CD4-positive, alpha-beta T cell (primary cell): ENCODE data around the gene HNRNPL. TPM values are rescaled to one million over a fixed set of nuclear protein-coding genes. Genes with fewer than 3 reads are reported as not detected.
A peak's percentile ranks its signal among the peaks of the same experiment; 100 is the strongest.

Source experiments
- ATAC-seq: fragments of 200-7000 bp; cut with Tn5 transposase; one replicate; pipeline ENCODE4 v1.10.0; 2022; ENCODE audit warnings: mild to moderate bottlenecking; ENCODE audit not compliant: poor library complexity
- CTCF ChIA-PET: fragments of 350-600 bp; sonication (Branson Sonifier 250); formaldehyde crosslinking; loops from one replicate; lab custom pipeline; 2021; ENCODE audit warnings: antibody characterized with exemption, inconsistent platforms; lab: Charles Lee
- POLR2A ChIA-PET: fragments of 350-600 bp; sonication (Branson Sonifier 250); formaldehyde crosslinking; loops from one replicate; lab custom pipeline; 2021; ENCODE audit warnings: antibody characterized with exemption, inconsistent platforms; lab: Charles Lee
- DNase-seq, 14 experiments: peaks; one replicate each; pipeline ENCODE4 v3.0.0-alpha.2; 2013 to 2020; ENCODE audit warnings: mixed read lengths in 2 of 14
- H3K27ac ChIP-seq, 2 donors: one replicate each; pipeline versions ENCODE4 v1.5.1 to v1.7.0; 2013; ENCODE audit warnings: low read length in 2 of 2, low read depth in 1 of 2, mild to moderate bottlenecking in 1 of 2
- H3K27me3 ChIP-seq, 2 experiments: 1 replicate in 1 of 2; 2 replicates in 1 of 2; pipeline versions ENCODE4 v1.6.1 to v1.7.0; 2013; ENCODE audit warnings: low read length in 2 of 2, control low read depth in 1 of 2, mild to moderate bottlenecking in 1 of 2, moderate library complexity in 1 of 2; ENCODE audit not compliant: insufficient read depth in 2 of 2, control insufficient read depth in 1 of 2
- H3K36me3 ChIP-seq: one replicate; pipeline ENCODE4 v1.6.1; 2013; ENCODE audit warnings: low read length, control low read depth; ENCODE audit not compliant: insufficient read depth
- H3K4me1 ChIP-seq: one replicate; pipeline ENCODE4 v1.6.1; 2013; ENCODE audit warnings: low read length, control low read depth; ENCODE audit not compliant: insufficient read depth
- H3K4me3 ChIP-seq: one replicate; pipeline ENCODE4 v1.5.1; 2013; ENCODE audit warnings: mild to moderate bottlenecking, low read length, moderate library complexity
- H3K9me3 ChIP-seq, 2 experiments: 1 replicate in 1 of 2; 2 replicates in 1 of 2; pipeline versions ENCODE4 v1.6.1 to v1.7.0; 2013; ENCODE audit warnings: low read length in 2 of 2, mild to moderate bottlenecking in 2 of 2, control low read depth in 1 of 2, moderate library complexity in 1 of 2; ENCODE audit not compliant: control insufficient read depth in 1 of 2, insufficient read depth in 1 of 2
- H3K27ac Mint-ChIP-seq: one replicate; pipeline ENCODE4 v1.8.0; 2020; ENCODE audit warnings: mixed read lengths
- H3K27me3 Mint-ChIP-seq: one replicate; pipeline ENCODE4 v1.8.0; 2021; ENCODE audit warnings: mixed read lengths
- H3K36me3 Mint-ChIP-seq: one replicate; pipeline ENCODE4 v1.8.0; 2021; ENCODE audit warnings: low read depth, mixed read lengths
- H3K4me1 Mint-ChIP-seq: one replicate; pipeline ENCODE4 v1.8.0; 2021; ENCODE audit warnings: low read depth, mixed read lengths
- H3K4me3 Mint-ChIP-seq: one replicate; pipeline ENCODE4 v1.8.0; 2020; ENCODE audit warnings: mild to moderate bottlenecking, mixed read lengths
- H3K9me3 Mint-ChIP-seq: one replicate; pipeline ENCODE4 v1.8.0; 2020; ENCODE audit warnings: mixed read lengths
- CTCF ChIP-seq: fragments of 200-600 bp; IDR thresholded peaks from one replicate; pipeline ENCODE4 v1.8.0; 2022; ENCODE audit warnings: antibody characterized with exemption, mild to moderate bottlenecking
- intact Hi-C, 2 experiments: fragments of 100-400 bp; cut with DNase I in 1 of 2; cut with micrococcal nuclease in 1 of 2; formaldehyde crosslinking; loops; one replicate each; pipeline versions ENCODE4 v1.15.1 to v1.9.0; 2023 to 2025; cut with DNase I, micrococcal nuclease
- polyA plus RNA-seq, 2 donors: library from polyadenylated mRNA; unstranded; fragments of 120-200 nt; gene quantifications; one replicate each; pipeline ENCODE4 v1.2.1, GENCODE V29; 2013
- total RNA-seq, 174 experiments: library from RNA in 2 of 174; stranded (reverse) in 2 of 174; gene quantifications; one replicate each; pipeline ENCODE4 v1.2.3 and lab custom pipeline; 2021 to 2026

HNRNPL gene
- total RNA-seq (100 to 1,000 TPM; 535 to 565 TPM), total RNA-seq (lab: John Stamatoyannopoulos, UW) (153 to 418 (median 233) reads per million in 172 experiments)
- polyA plus RNA-seq (2013, experiment 1 of 2): 208 TPM
- polyA plus RNA-seq (2013, experiment 2 of 2): 289 TPM

GRCh38 chr19:38849860-38850435 is at the start of gene HNRNPL:
Gene HNRNPL, minus strand, starts transcription at chr19:38849986. Its CDS starts 20 bp downstream, at chr19:38849966.
- H3K27me3 ChIP-seq: no peaks in the 10 kb centered on the region
- intact Hi-C loops: loop anchor here (1.0 to 10.0 kb wide), 6 partner anchors 8 to 115 kb away; partner anchors contain the start of genes ECH1 (in 2 of the 2), MRPS12 (in 1 of the 2), NFKBIB (in 1 of the 2) and SARS2 (in 1 of the 2)
- no peaks in the 10 kb centered on the region for H3K27me3 Mint-ChIP-seq
- TF ChIP-seq CTCF: peak; percentile 16
- ATAC-seq (peak; percentile 69), DNase-seq (peak; percentile 98 to 100 (median 99))
- H3K4me3 ChIP-seq: peak within 1 kb of the TSS; percentile 76
- peaks cover 72% of the 10 kb centered on the region for H3K36me3 Mint-ChIP-seq
- H3K27ac ChIP-seq: peak within 1 kb of the TSS; percentile 95 to 97
- peak within 1 kb of the TSS; percentile 97 for H3K27ac Mint-ChIP-seq
- peak within 1 kb of the TSS; percentile 98 for H3K4me3 Mint-ChIP-seq
- ChIA-PET POLR2A (interaction anchor here (0.6 to 9.1 kb wide), 28 partner anchors 9 to 558 kb away, joined by 3 to 170 read pairs (median 7); partner anchors contain the start of genes ACTN4, CATSPERG, ECH1 and EIF3K), CTCF (interaction anchor here (1.2 to 1.8 kb wide), 3 partner anchors 18 to 80 kb away, joined by 3 to 5 read pairs (median 4); partner anchors contain the start of gene ECH1)
- H3K36me3 ChIP-seq: peaks cover 38% of the 10 kb centered on the region
- H3K4me1 Mint-ChIP-seq: peaks cover 63% of the 10 kb centered on the region
- peaks cover 66% of the 10 kb centered on the region for H3K4me1 ChIP-seq
- H3K9me3 ChIP-seq: no peaks in the 10 kb centered on the region
- H3K9me3 Mint-ChIP-seq: no peaks in the 10 kb centered on the region

GRCh38 chr19:38898788-38899446 is 49.1 kb upstream of the HNRNPL start:
- Mint-ChIP-seq H3K4me3 (peak overlapping the region; percentile 93), H3K9me3 (no peaks in the 10 kb centered on the region), H3K27me3 (no peaks in the 10 kb centered on the region), H3K4me1 (peaks cover 41% of the 10 kb centered on the region), H3K27ac (peak overlapping the region; percentile 89), H3K36me3 (peaks cover 20% of the 10 kb centered on the region)
- no peak for TF ChIP-seq CTCF
- CTCF ChIA-PET: interaction anchor here (1.3 to 2.9 kb wide), 2 partner anchors 29 to 31 kb away, joined by 5 to 46 read pairs; partner anchors contain the start of genes MRPS12 and SARS2
- POLR2A ChIA-PET: interaction anchor here (2.5 kb wide), 1 partner anchor 31 kb away, joined by 27 read pairs; the partner anchor contains the start of genes MRPS12 and SARS2
- H3K27me3 ChIP-seq: no peaks in the 10 kb centered on the region
- H3K4me3 ChIP-seq: peak overlapping the region; percentile 97
- H3K9me3 ChIP-seq: no peaks in the 10 kb centered on the region
- H3K36me3 ChIP-seq: peaks cover under 1% of the 10 kb centered on the region
- intact Hi-C loops: loop anchor here (1.0 to 2.0 kb wide), 6 partner anchors 20 to 68 kb away; partner anchors contain the start of genes MRPS12 (in 2 of the 2), RINL (in 2 of the 2), SARS2 (in 2 of the 2) and ECH1 (in 1 of the 2)
- DNase-seq: no peak
- H3K4me1 ChIP-seq: peaks cover 49% of the 10 kb centered on the region
- ATAC-seq: no peak
- peak overlapping the region; percentile 95 to 99 for H3K27ac ChIP-seq

- Histone ChIP-seq H3K36me3 (peaks cover 20% of the 10 kb centered on the region), H3K27me3 (no peaks in the 10 kb centered on the region), H3K9me3 (no peaks in the 10 kb centered on the region), H3K4me1 (peaks cover 31% of the 10 kb centered on the region), H3K4me3 (no peak overlapping the region), H3K27ac (no peak overlapping the region)
- Mint-ChIP-seq H3K27me3 (no peaks in the 10 kb centered on the region), H3K36me3 (peaks cover 15% of the 10 kb centered on the region), H3K4me1 (peaks cover 25% of the 10 kb centered on the region), H3K9me3 (no peaks in the 10 kb centered on the region), H3K27ac (no peak overlapping the region), H3K4me3 (no peak overlapping the region)
- ATAC-seq (no peak), DNase-seq (no peak)
- CTCF ChIA-PET: no interaction called here
- POLR2A ChIA-PET: no interaction called here
- no peak for TF ChIP-seq CTCF
- intact Hi-C loops: no loop called here
Measured at GRCh38 chr19:38894968-38895367, 45.2 kb upstream of the HNRNPL start.
